Aorta (tissue), 5 donors: ENCODE measurements around the gene TMEM26. TPM values are rescaled to one million over a fixed set of nuclear protein-coding genes. Genes with fewer than 3 reads are reported as not detected.

Experiments
- ATAC-seq: fragments of 200-7000 bp; cut with Tn5 transposase; one replicate; pipeline ENCODE4 v1.9.1; 2022; ENCODE audit warnings: moderate library complexity; ENCODE audit not compliant: low FRiP score
- DNase-seq, 2 donors: peaks; one replicate each; pipeline ENCODE4 v3.0.0-alpha.2; 2020
- H3K27ac ChIP-seq, 2 donors: one replicate each; pipeline ENCODE4 v1.5.1; 2013; ENCODE audit warnings: low read length in 2 of 2, mild to moderate bottlenecking in 2 of 2, moderate library complexity in 2 of 2, control low read depth in 1 of 2, inconsistent platforms in 1 of 2, low read depth in 1 of 2
- H3K27me3 ChIP-seq, 2 donors: one replicate each; pipeline ENCODE4 v1.6.1; 2013; ENCODE audit warnings: control low read depth in 1 of 2, low read length in 1 of 2, mild to moderate bottlenecking in 1 of 2, moderate library complexity in 1 of 2; ENCODE audit not compliant: insufficient read depth in 2 of 2, control insufficient read depth in 1 of 2
- H3K36me3 ChIP-seq, 2 donors: one replicate each; pipeline ENCODE4 v1.6.1; 2013; ENCODE audit warnings: control low read depth in 1 of 2, low read length in 1 of 2, mild to moderate bottlenecking in 1 of 2; ENCODE audit not compliant: insufficient read depth in 2 of 2, control insufficient read depth in 1 of 2
- H3K4me1 ChIP-seq, 2 donors: one replicate each; pipeline ENCODE4 v1.6.1; 2013; ENCODE audit warnings: low read length in 2 of 2, control low read depth in 1 of 2, mild to moderate bottlenecking in 1 of 2, moderate library complexity in 1 of 2; ENCODE audit not compliant: insufficient read depth in 2 of 2, control insufficient read depth in 1 of 2
- H3K4me3 ChIP-seq, 2 donors: one replicate each; pipeline ENCODE4 v1.5.1; 2013; ENCODE audit warnings: low read length in 2 of 2, control low read depth in 1 of 2, mild to moderate bottlenecking in 1 of 2
- H3K9me3 ChIP-seq: one replicate; pipeline ENCODE4 v1.6.1; 2013; ENCODE audit warnings: mild to moderate bottlenecking, low read length; ENCODE audit not compliant: control insufficient read depth
- WGBS, 2 donors: extraction: QIAGEN DNeasy Blood & Tissue Kit; methylation state at CpG; one replicate each; pipeline ENCODE4 v1.1.7; 2013; 5-methylcytosine and 5-hydroxymethylcytosine counted together
- intact Hi-C, 2 donors: fragments of 100-400 bp; cut with DNase I; formaldehyde crosslinking; loops; one replicate each; pipeline versions ENCODE4 v1.14.2 to v1.15.0; 2022
- long read RNA-seq, 2 donors: library from polyadenylated mRNA; unstranded; transcript quantifications; one replicate each; pipeline ENCODE4 v2.0.0, GENCODE V29; 2020 to 2021
- polyA plus RNA-seq, 2 donors: library from polyadenylated mRNA; stranded (reverse); fragments of 200-250 nt; gene quantifications; one replicate each; pipeline ENCODE4 v1.2.3, GENCODE V29; 2013
- total RNA-seq, 2 donors: library from RNA; stranded (reverse); fragmentation: NEBNext Ultra II Directional; extraction: Animal tissue kit (Norgen Biotek cat#: 25700); gene quantifications; one replicate each; pipeline ENCODE4 v1.2.1, GENCODE V29; 2021
- donor health status: healthy with polysubstance abuse.
- donor health status: Bipolar disorder and iron deficiency.
- donor health status: DM: no; HTN: no; CAD: no.
- donor health status: DM: no; HTN: no; CAD: no.
- donor health status: DM: yes; HTN: yes; CAD: no.

Gene TMEM26
- total RNA-seq = under 1 TPM; 0.54 to 0.62 TPM
- polyA plus RNA-seq = 1 to 10 TPM in 1 of 2 donors, under 1 TPM in 1; 0.25 to 1.3 TPM
- long read RNA-seq, donor 1, partial matches to known transcripts = 0 of 1 reads
- long read RNA-seq, donor 1, other reads (novel, unspliced or antisense) = 1 of 1 reads
- long read RNA-seq, donor 2 = 0 reads

DNA sequence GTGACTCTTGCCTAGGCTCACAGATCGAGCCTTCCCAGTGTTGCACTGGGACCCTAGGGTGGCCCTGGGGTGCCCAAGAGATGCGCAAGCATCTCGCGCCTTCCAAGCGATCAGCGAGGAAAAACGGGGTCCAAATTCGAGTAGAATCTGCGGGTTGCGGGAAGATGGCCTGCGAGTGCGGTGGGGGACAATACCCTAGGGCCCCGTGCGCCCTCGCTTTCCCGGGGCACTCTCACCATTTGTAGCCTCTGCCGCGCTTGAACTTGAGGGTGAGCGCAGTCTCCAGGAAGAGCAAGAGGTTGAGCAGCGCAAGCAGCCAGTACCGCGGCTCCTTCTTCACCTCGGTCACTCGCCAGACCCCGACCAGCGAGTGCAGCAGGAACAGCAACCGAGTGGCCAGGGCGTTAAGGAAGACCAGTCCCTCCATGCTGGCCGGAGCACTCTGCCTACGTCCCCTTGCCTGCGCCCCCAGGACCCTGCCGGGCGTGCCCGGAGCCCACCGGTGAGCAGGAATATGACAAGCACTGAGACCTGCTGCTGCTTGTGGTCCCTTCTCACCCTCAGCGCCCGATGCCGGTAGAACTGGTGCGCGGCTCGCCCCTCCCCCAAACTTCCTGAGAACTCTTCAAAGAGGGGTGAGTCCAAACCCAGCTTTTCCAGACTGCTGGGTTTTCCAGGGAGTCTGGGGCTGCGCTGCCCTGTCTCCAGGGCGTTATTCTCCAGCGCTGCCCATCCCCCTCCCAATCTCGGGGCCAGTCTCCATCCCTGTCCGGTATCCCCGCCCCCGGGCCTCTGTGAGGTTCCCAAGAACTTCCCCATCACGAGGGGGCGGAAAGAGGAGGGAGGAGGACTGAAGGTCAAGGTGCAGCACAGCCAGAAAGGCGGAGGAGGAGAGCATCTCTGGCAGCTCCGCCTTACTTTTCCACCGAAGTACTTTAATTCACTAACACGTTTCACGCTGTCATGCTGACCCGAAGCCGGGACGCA lies at the start of gene TMEM26:
TMEM26 (minus strand) TSS at position 727 of the 987 bp plus-strand sequence; CDS start at position 427, 300 bp downstream.
- ATAC-seq = peak; percentile 50
- intact Hi-C loops = no loop called here
- H3K4me1 ChIP-seq = no peaks in the 10 kb centered on the region
- H3K4me3 ChIP-seq = peak within 1 kb of the TSS; percentile 18 to 47
- no peaks in the 10 kb centered on the region for H3K9me3 ChIP-seq
- peak; percentile 78 to 82 for DNase-seq
- 0% methylated on average over 58 of the region's 58 CpGs for WGBS, 2 donors
- H3K27ac ChIP-seq = no peak within 1 kb of the TSS
- no peaks in the 10 kb centered on the region for H3K36me3 ChIP-seq
- no peaks in the 10 kb centered on the region for H3K27me3 ChIP-seq

DNA sequence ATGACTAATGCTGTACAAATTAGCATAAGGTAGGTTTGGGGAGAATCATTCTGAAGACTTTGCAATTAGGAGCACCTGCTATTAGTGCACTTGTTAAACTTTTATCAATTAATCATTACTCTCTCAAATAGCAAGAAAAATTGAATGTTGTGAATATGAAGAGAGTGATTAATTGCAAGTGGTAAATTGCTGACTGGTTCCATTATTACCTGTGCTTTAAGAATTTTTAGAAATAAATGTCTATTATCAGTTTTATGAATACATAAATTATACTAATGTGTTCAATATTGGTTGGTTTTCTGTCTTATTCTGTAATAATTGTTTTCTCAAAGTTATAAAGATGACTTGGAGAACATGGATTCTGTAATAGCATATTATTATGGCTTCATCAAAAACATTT lies 47.3 kb upstream of the TMEM26 start:
- intact Hi-C loops = no loop called here

DNA sequence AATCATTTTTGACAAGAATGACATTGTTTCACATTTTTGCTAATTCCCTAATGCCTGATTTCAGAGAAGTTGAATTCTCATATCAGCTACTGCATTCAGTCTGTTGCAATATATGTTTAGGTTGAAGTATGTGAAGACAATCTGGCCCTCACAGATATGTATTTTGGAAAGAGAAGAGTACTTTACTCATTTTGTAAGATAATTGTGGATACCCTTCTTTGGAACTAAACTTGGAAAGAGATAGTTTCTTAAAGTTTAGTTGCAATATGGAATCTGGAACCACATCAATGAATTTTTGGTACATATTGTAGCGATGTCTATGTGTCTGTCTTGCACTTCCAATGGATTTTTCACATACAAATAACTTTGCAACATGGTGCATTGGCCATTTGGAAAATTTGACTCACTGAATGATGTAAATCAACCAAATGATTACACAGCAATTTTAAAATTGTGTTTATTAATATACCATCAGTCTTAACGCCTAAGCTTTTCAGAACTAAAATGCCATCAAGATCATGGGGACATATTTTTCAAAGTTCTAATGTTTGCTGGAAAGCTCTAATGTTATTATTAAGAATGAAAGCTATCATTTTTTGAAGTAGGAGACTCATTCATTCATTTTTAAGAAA lies 39.3 kb upstream of the TMEM26 start:
- WGBS, 2 donors = 95 to 96% methylated on average over 2 of the region's 2 CpGs

More for the DNA sequence above, 47.3 kb upstream of the TMEM26 start:
- Histone ChIP-seq H3K27me3 (no peaks in the 10 kb centered on the region), H3K9me3 (no peaks in the 10 kb centered on the region), H3K27ac (no peak overlapping the region), H3K36me3 (no peaks in the 10 kb centered on the region), H3K4me3 (no peak overlapping the region), H3K4me1 (no peaks in the 10 kb centered on the region)
- ATAC-seq (no peak), DNase-seq (no peak)

DNA sequence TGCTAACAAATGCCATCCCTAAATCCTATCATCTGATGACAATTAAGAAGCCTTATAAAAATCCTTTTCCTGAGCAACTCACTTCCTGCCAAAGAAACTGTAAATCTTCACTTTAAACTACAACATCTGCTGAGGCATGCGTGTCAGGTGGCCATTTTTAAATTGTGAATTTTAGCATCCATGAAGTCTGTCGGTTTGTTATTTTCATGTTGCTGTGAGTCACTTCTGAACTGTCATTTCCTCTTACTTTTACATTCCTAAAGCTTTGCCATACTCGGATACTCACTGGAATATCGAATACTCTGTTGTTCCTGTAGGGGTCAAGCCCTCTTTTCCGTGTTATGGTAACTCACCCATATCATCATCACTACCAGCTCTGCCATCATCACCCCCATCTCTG lies 34.3 kb upstream of the TMEM26 start:
- intact Hi-C loops = no loop called here

More for the DNA sequence above, 39.3 kb upstream of the TMEM26 start:
- no peak for DNase-seq
- Histone ChIP-seq H3K4me1 (no peaks in the 10 kb centered on the region), H3K36me3 (no peaks in the 10 kb centered on the region), H3K9me3 (no peaks in the 10 kb centered on the region), H3K4me3 (no peak overlapping the region), H3K27me3 (no peaks in the 10 kb centered on the region), H3K27ac (no peak overlapping the region)
- intact Hi-C loops = no loop called here
- ATAC-seq = no peak

DNA sequence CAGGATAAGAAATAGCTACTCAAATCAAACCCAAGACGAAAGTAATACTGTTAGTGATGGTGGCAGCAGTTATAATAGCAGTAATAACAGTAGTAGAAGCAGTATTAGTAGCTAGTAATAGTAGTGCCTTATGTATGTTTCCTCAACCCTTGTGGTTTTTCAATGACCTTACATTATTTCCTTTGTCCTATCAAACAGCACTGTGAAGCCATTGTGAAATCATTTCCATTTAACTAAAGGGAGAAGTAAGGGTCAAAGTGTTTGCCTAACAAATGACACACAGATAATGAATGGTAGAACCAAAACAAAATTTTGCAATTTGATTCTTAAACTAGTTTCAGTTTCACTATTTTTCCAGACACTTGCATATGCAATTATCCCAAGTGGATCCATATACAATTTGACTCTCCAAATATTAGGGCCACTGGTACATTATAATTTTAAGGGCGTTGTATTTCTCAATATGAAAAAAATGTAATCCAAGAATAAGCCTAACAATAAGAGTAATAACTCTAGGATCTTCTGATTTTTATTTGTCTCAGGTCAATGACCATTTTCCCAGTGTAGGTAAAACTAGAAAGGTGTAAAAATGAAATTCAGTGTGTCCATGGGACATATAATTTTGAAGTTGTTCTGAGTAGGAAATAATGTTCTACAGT lies 33.7 kb upstream of the TMEM26 start:
- Histone ChIP-seq H3K9me3 (no peaks in the 10 kb centered on the region), H3K4me1 (peaks cover 0 to 3% of the 10 kb centered on the region in 2 donors), H3K27ac (no peak overlapping the region), H3K4me3 (no peak overlapping the region), H3K27me3 (no peaks in the 10 kb centered on the region), H3K36me3 (no peaks in the 10 kb centered on the region)
- intact Hi-C loops = no loop called here
- WGBS, 2 donors = 79 to 86% methylated on average over 2 of the region's 2 CpGs
- DNase-seq (no peak), ATAC-seq (no peak)

More for the DNA sequence above, 34.3 kb upstream of the TMEM26 start:
- Histone ChIP-seq H3K27ac (no peak overlapping the region), H3K4me3 (no peak overlapping the region), H3K4me1 (peaks cover 0 to 3% of the 10 kb centered on the region in 2 donors), H3K27me3 (no peaks in the 10 kb centered on the region), H3K36me3 (no peaks in the 10 kb centered on the region), H3K9me3 (no peaks in the 10 kb centered on the region)
- ATAC-seq = no peak
- no peak for DNase-seq
- WGBS, 2 donors = 68 to 77% methylated on average over 5 of the region's 5 CpGs

DNA sequence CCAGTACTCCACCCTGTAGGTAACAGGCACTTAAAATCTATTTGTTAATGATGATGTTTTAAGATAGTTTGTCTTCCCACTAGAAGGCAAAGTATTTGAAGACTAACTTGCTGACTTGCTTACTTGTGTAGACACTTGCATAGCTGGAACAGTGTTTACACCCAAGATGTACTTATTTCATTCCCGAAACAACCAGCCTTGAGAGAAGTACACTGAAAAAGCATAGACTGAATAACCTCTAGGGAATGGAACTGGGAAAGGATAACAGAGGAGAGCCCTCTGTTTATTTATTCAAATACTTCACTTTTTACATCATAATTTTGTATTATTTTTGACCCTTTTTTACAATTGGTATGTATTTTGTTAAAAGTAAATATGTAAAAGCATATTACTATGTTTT lies 33.1 kb upstream of the TMEM26 start:
- WGBS, 2 donors = 7 to 9% methylated on average over 1 of the region's 1 CpG
- no peaks in the 10 kb centered on the region for H3K36me3 ChIP-seq
- ATAC-seq (no peak), DNase-seq (no peak)
- H3K27ac ChIP-seq = no peak overlapping the region
- peaks cover 0 to 3% of the 10 kb centered on the region in 2 donors for H3K4me1 ChIP-seq
- no peaks in the 10 kb centered on the region for H3K27me3 ChIP-seq
- no peaks in the 10 kb centered on the region for H3K9me3 ChIP-seq
- H3K4me3 ChIP-seq = no peak overlapping the region
- intact Hi-C loops = no loop called here

DNA sequence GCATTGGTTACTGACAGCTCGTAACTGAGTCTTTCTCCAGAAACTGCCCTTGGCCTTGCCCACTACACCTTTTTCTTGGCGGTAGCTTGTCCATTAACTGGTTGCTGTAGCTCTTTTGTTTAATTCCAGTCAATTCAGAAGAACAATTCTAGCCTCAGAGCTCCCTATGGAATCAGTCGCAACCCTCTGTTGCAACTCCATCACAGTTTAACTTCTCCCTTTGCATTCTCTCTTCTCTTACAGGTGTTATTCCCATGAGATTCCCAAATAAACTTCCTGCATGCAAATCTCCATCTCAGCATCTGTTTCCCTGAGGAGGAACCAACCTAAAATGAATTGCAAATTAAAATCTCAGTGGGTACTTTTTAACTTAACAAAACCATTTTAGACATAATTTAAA lies 28.4 kb upstream of the TMEM26 start:
- 80 to 83% methylated on average over 3 of the region's 3 CpGs for WGBS, 2 donors
- Histone ChIP-seq H3K36me3 (no peaks in the 10 kb centered on the region), H3K4me1 (peaks cover 0 to 3% of the 10 kb centered on the region in 2 donors), H3K4me3 (no peak overlapping the region), H3K9me3 (no peaks in the 10 kb centered on the region), H3K27ac (no peak overlapping the region), H3K27me3 (no peaks in the 10 kb centered on the region)
- DNase-seq = no peak
- no peak for ATAC-seq
- intact Hi-C loops = no loop called here

DNA sequence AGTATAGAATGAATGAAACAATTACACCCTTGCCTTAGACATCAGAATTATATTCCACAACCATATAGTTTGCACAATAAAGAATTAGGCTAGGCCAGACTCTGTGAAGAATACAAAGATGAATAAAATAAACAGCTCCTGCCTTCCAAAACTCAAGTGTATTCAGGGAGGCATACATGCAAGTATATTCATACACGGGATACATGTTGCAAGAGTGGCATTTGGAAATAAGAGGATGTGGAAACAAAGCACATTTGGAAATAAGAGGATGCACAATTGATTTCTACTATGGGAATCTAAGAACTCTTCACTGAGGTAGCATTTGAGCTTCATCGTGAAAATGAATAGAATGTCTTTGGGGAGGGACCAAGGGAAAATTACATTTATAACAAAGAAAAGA lies 27.0 kb upstream of the TMEM26 start:
- no peaks in the 10 kb centered on the region for H3K9me3 ChIP-seq
- intact Hi-C loops = no loop called here
- H3K4me3 ChIP-seq = no peak overlapping the region
- ATAC-seq (no peak), DNase-seq (no peak)
- H3K27me3 ChIP-seq = no peaks in the 10 kb centered on the region
- WGBS, 2 donors = 48 to 97% methylated on average over 2 of the region's 2 CpGs
- no peak overlapping the region for H3K27ac ChIP-seq
- H3K36me3 ChIP-seq = no peaks in the 10 kb centered on the region
- H3K4me1 ChIP-seq = no peaks in the 10 kb centered on the region
